IMR-90 (cell line): Measurements from ENCODE around the gene CMTM5. TPM values are rescaled to one million over a fixed set of nuclear protein-coding genes. Genes with fewer than 3 reads are reported as not detected.

Experiments
- ATAC-seq: fragments of 200-7000 bp; cut with Tn5 transposase; 2 replicates; pipeline ENCODE4 v1.9.1; 2020; ENCODE audit warnings: low read depth, mild to moderate bottlenecking, moderate library complexity
- BruUV-seq: library from RNA; stranded (reverse); fragments of 400-500 nt; replicated peaks from 2 replicates; lab custom pipeline; 2021; lab: Mats Ljungman, UMichigan
- CTCF ChIA-PET: fragments of 300-600 bp; formaldehyde crosslinking; extraction: SDS; loops from one replicate; lab custom pipeline; 2021; ENCODE audit warnings: antibody characterized with exemption; lab: Yijun Ruan, JAX
- POLR2A ChIA-PET: fragments of 300-600 bp; sonication (Branson Sonifier 250); formaldehyde crosslinking; loops from one replicate; lab custom pipeline; 2022; ENCODE audit warnings: antibody characterized with exemption; ENCODE audit not compliant: unreplicated experiment; lab: Charles Lee
- DNase-seq: peaks from one replicate; pipeline ENCODE4 v3.0.0; 2013
- H2AFZ ChIP-seq: replicated peaks from 2 replicates; pipeline ENCODE3; 2013; ENCODE audit warnings: low read length, mild to moderate bottlenecking; ENCODE audit not compliant: poor library complexity
- H2AK5ac ChIP-seq: 2 replicates; pipeline ENCODE4 v1.6.1; 2013; ENCODE audit warnings: low read depth, low read length, inconsistent platforms
- H2AK9ac ChIP-seq: replicated peaks from 2 replicates; pipeline ENCODE3; 2013; ENCODE audit warnings: mild to moderate bottlenecking, low read depth, low read length, moderate library complexity; ENCODE audit not compliant: poor library complexity
- H2BK120ac ChIP-seq: 2 replicates; pipeline ENCODE4 v1.6.1; 2013; ENCODE audit warnings: low read depth, low read length, inconsistent platforms
- H2BK15ac ChIP-seq: 3 replicates; pipeline ENCODE4 v1.6.1; 2013; ENCODE audit warnings: low read depth, low read length, inconsistent platforms
- H2BK20ac ChIP-seq: 2 replicates; pipeline ENCODE4 v1.6.1; 2013; ENCODE audit warnings: low read depth, mild to moderate bottlenecking, inconsistent platforms, low read length, moderate library complexity
- H2BK5ac ChIP-seq: 2 replicates; pipeline ENCODE4 v1.6.1; 2013; ENCODE audit warnings: mild to moderate bottlenecking, low read depth, low read length, inconsistent platforms; ENCODE audit not compliant: poor library complexity, severe bottlenecking
- H3K14ac ChIP-seq: replicated peaks from 2 replicates; pipeline ENCODE4 v1.6.1; 2013; ENCODE audit warnings: low read depth, low read length, inconsistent platforms
- H3K18ac ChIP-seq: 2 replicates; pipeline ENCODE4 v1.6.1; 2013; ENCODE audit warnings: low read depth, low read length, control low read depth
- H3K23ac ChIP-seq: 2 replicates; pipeline ENCODE4 v1.6.1; 2013; ENCODE audit warnings: low read depth, low read length, inconsistent platforms
- H3K27ac ChIP-seq: 2 replicates; pipeline ENCODE4 v1.5.1; 2013; ENCODE audit warnings: mild to moderate bottlenecking, control low read depth, low read length; ENCODE audit not compliant: insufficient read depth
- H3K27me3 ChIP-seq: 2 replicates; pipeline ENCODE4 v1.6.1; 2013; ENCODE audit warnings: low read length; ENCODE audit not compliant: control insufficient read depth, insufficient read depth
- H3K36me3 ChIP-seq: 2 replicates; pipeline ENCODE4 v1.6.1; 2013; ENCODE audit warnings: low read length, mixed read lengths; ENCODE audit not compliant: control insufficient read depth, insufficient read depth
- H3K4ac ChIP-seq: 2 replicates; pipeline ENCODE4 v1.6.1; 2013; ENCODE audit warnings: low read depth, low read length, inconsistent platforms
- H3K4me1 ChIP-seq: 2 replicates; pipeline ENCODE4 v1.6.1; 2013; ENCODE audit warnings: low read length, mixed read lengths; ENCODE audit not compliant: control insufficient read depth, insufficient read depth
- H3K4me2 ChIP-seq: 2 replicates; pipeline ENCODE4 v1.6.1; 2013; ENCODE audit warnings: low read depth, mild to moderate bottlenecking, control low read depth, low read length, moderate library complexity
- H3K4me3 ChIP-seq: 2 replicates; pipeline ENCODE4 v1.5.1; 2013; ENCODE audit warnings: low read depth, mild to moderate bottlenecking, control low read depth, low read length, moderate library complexity; ENCODE audit not compliant: insufficient read depth
- H3K56ac ChIP-seq: 2 replicates; pipeline ENCODE4 v1.6.1; 2013; ENCODE audit warnings: low read length, inconsistent platforms; ENCODE audit not compliant: insufficient read depth; ENCODE audit errors: extremely low read depth
- H3K79me1 ChIP-seq, 2 experiments: 2 replicates each; pipeline ENCODE4 v1.6.1; 2013; ENCODE audit warnings: low read length in 2 of 2, inconsistent platforms in 1 of 2, low read depth in 1 of 2
- H3K9ac ChIP-seq: 2 replicates; pipeline ENCODE4 v1.6.1; 2013; ENCODE audit warnings: low read depth, low read length, control low read depth
- H3K9me1 ChIP-seq: 2 replicates; pipeline ENCODE4 v1.6.1; 2013; ENCODE audit warnings: low read length, inconsistent platforms; ENCODE audit not compliant: insufficient read depth
- H3K9me3 ChIP-seq: 2 replicates; pipeline ENCODE4 v1.6.1; 2013; ENCODE audit warnings: low read length; ENCODE audit not compliant: control insufficient read depth, insufficient read depth
- H4K20me1 ChIP-seq: 2 replicates; pipeline ENCODE4 v1.6.1; 2013; ENCODE audit warnings: low read length, inconsistent platforms; ENCODE audit not compliant: insufficient read depth
- H4K5ac ChIP-seq: 2 replicates; pipeline ENCODE4 v1.6.1; 2013; ENCODE audit warnings: mild to moderate bottlenecking, low read depth, low read length, control low read depth
- H4K8ac ChIP-seq, 2 experiments: 2 replicates each; pipeline ENCODE4 v1.6.1; 2013; ENCODE audit warnings: low read depth in 2 of 2, low read length in 2 of 2, control low read depth in 1 of 2, inconsistent platforms in 1 of 2
- H4K91ac ChIP-seq: 2 replicates; pipeline ENCODE4 v1.6.1; 2013; ENCODE audit warnings: low read depth, low read length, inconsistent platforms; ENCODE audit not compliant: insufficient read depth
- CEBPB ChIP-seq: IDR thresholded peaks from 2 replicates; pipeline ENCODE4 v1.6.1; 2012; ENCODE audit warnings: low read depth, low read length, improper control_type of control experiment
- CHD1 ChIP-seq: IDR thresholded peaks from 2 replicates; pipeline ENCODE4 v1.6.1; 2012; ENCODE audit warnings: low read depth, low read length, improper control_type of control experiment
- CTCF ChIP-seq: conservative IDR thresholded peaks from 2 replicates; pipeline ENCODE4 v1.5.1; 2012; ENCODE audit warnings: mild to moderate bottlenecking, low read depth, low read length, improper control_type of control experiment
- ELK1 ChIP-seq: fragments of 150-350 bp; IDR thresholded peaks from 2 replicates; pipeline ENCODE4 v1.6.1; 2016; ENCODE audit warnings: low read depth, mild to moderate bottlenecking, low read length, moderate library complexity, borderline replicate concordance
- MAFK ChIP-seq: IDR thresholded peaks from 2 replicates; pipeline ENCODE4 v1.6.1; 2012; ENCODE audit warnings: low read depth, low read length, improper control_type of control experiment
- MAZ ChIP-seq: IDR thresholded peaks from 2 replicates; pipeline ENCODE4 v1.6.1; 2012; ENCODE audit warnings: low read depth, mild to moderate bottlenecking, low read length, improper control_type of control experiment, moderate library complexity, borderline replicate concordance
- NFE2L2 ChIP-seq: fragments of 150-350 bp; IDR thresholded peaks from 2 replicates; pipeline ENCODE4 v1.6.1; 2016; ENCODE audit warnings: low read depth, mild to moderate bottlenecking, low read length
- POLR2A ChIP-seq: IDR thresholded peaks from 2 replicates; pipeline ENCODE4 v1.6.1; 2012; ENCODE audit warnings: mild to moderate bottlenecking, low read depth, low read length
- RAD21 ChIP-seq: IDR thresholded peaks from 2 replicates; pipeline ENCODE4 v1.6.1; 2012; ENCODE audit warnings: low read length, improper control_type of control experiment
- RCOR1 ChIP-seq: IDR thresholded peaks from 2 replicates; pipeline ENCODE4 v1.6.1; 2012; ENCODE audit warnings: mild to moderate bottlenecking, low read length, improper control_type of control experiment; ENCODE audit not compliant: insufficient replicate concordance
- SMC3 ChIP-seq: fragments of 150-350 bp; IDR thresholded peaks from 2 replicates; pipeline ENCODE4 v1.6.1; 2016; ENCODE audit warnings: low read depth, mild to moderate bottlenecking, antibody characterized with exemption, low read length, moderate library complexity
- USF2 ChIP-seq: fragments of 150-350 bp; IDR thresholded peaks from 2 replicates; pipeline ENCODE4 v1.6.1; 2017; ENCODE audit warnings: mild to moderate bottlenecking, antibody characterized with exemption, low read length, low read depth
- WGBS, 2 experiments: methylation state at CpG; one replicate each; pipeline versions ENCODE4 v1.1.5 to v1.1.7; 2013; ENCODE audit warnings: missing lambda C conversion rate in 2 of 2; ENCODE audit not compliant: insufficient read length in 1 of 2; ENCODE audit errors: extremely low coverage in 2 of 2; 5-methylcytosine and 5-hydroxymethylcytosine counted together
- dilution Hi-C: fragments of 300-500 bp; cut with HindIII; formaldehyde crosslinking; loops from one replicate; pipeline ENCODE4 v1.14.3; 2018; ENCODE audit warnings: low sequenced_read_pairs; ENCODE audit not compliant: unreplicated experiment
- in situ Hi-C: fragments of 300-500 bp; cut with MboI; formaldehyde crosslinking; loops from 3 replicates; pipeline ENCODE4 v1.14.3; 2019; ENCODE audit warnings: low sequenced_read_pairs, inconsistent platforms, mixed read lengths
- intact Hi-C: fragments of 100-400 bp; cut with micrococcal nuclease; formaldehyde crosslinking; loops from 2 replicates; pipeline ENCODE4 v1.10.0; 2022
- polyA plus RNA-seq, 3 experiments: library from polyadenylated mRNA; depleted of rRNA; stranded (reverse); fragments of >200 nt; gene quantifications; 2 replicates each; pipeline ENCODE4 v1.2.3, GENCODE V29; 2012; ENCODE audit warnings: low replicate concordance in 1 of 3
- total RNA-seq: library from RNA; depleted of rRNA; stranded (reverse); fragments of >200 nt; gene quantifications from 2 replicates; pipeline ENCODE4 v1.2.3, GENCODE V29; 2012

Gene CMTM5
- total and polyA plus RNA-seq, 2 of the 4 experiments (the other 2 are of a cell fraction): 0.07 TPM; not detected in 1

GRCh38 chr14:23377198-23377550, 328 bp downstream of the CMTM5 start:
- intact Hi-C loops: no loop called here
- no peak overlapping the region for H2BK120ac ChIP-seq
- WGBS, 2 experiments: no CpG with 5 or more reads among the region's 11 CpGs
- H3K4me2 ChIP-seq: no peak overlapping the region
- no peak overlapping the region for H4K5ac ChIP-seq
- ATAC-seq (no peak), DNase-seq (no peak)
- POLR2A ChIA-PET: no interaction called here
- peaks cover 45% of the 10 kb centered on the region for H3K27me3 ChIP-seq
- dilution Hi-C loops: no loop called here
- H3K4ac ChIP-seq: no peak overlapping the region
- no peaks in the 10 kb centered on the region for H3K36me3 ChIP-seq
- in situ Hi-C loops: loop anchor here (10.0 kb wide), 1 partner anchor 52 kb away; the partner anchor contains the start of gene PABPN1
- H4K91ac ChIP-seq: no peak overlapping the region
- no peak overlapping the region for H3K56ac ChIP-seq
- H3K27ac ChIP-seq: no peak overlapping the region
- no peak overlapping the region for H4K8ac ChIP-seq
- H2AK5ac ChIP-seq: no peak overlapping the region
- CTCF ChIA-PET: no interaction called here
- TF ChIP-seq POLR2A (no peak), NFE2L2 (no peak), MAZ (no peak), RCOR1 (no peak), CEBPB (no peak), CHD1 (no peak), SMC3 (no peak), RAD21 (no peak), USF2 (no peak), MAFK (no peak), CTCF (no peak), ELK1 (no peak)
- H2BK15ac ChIP-seq: no peak overlapping the region
- no peak overlapping the region for H3K14ac ChIP-seq
- H2AFZ ChIP-seq: peak overlapping the region; percentile 36
- no peak overlapping the region for H3K9ac ChIP-seq
- H3K4me1 ChIP-seq: no peaks in the 10 kb centered on the region
- H2AK9ac ChIP-seq: no peak overlapping the region
- no peak overlapping the region for H3K23ac ChIP-seq
- no peak overlapping the region for H2BK5ac ChIP-seq
- no peaks in the 10 kb centered on the region for H3K79me1 ChIP-seq
- no peak overlapping the region for H2BK20ac ChIP-seq
- BruUV-seq: no TSS peak
- H3K9me1 ChIP-seq: no peaks in the 10 kb centered on the region
- H3K18ac ChIP-seq: no peak overlapping the region
- no peaks in the 10 kb centered on the region for H4K20me1 ChIP-seq
- no peaks in the 10 kb centered on the region for H3K9me3 ChIP-seq
- no peak overlapping the region for H3K4me3 ChIP-seq
